Retinal pigment epithelial cell (primary cell): ENCODE data around the gene TSHZ1.

Source experiments
- DNase-seq: peaks from one replicate; pipeline ENCODE4 v3.0.0-alpha.2; 2010; ENCODE audit warnings: low read depth
- H3K4me3 ChIP-seq: 2 replicates; pipeline ENCODE4 v1.5.1; 2011; ENCODE audit warnings: mild to moderate bottlenecking, low read length, control low read depth, moderate library complexity
- CTCF ChIP-seq: conservative IDR thresholded peaks from 2 replicates; pipeline ENCODE4 v1.5.1; 2011; ENCODE audit warnings: low read depth, low read length, control low read depth, inconsistent platforms

Gene TSHZ1

GRCh38 chr18:75199327-75199726, 11.3 kb upstream of the TSHZ1 start:
- no peak overlapping the region for H3K4me3 ChIP-seq
- DNase-seq: no peak
- no peak for TF ChIP-seq CTCF

GRCh38 chr18:75200071-75200470, 10.5 kb upstream of the TSHZ1 start:
- no peak overlapping the region for H3K4me3 ChIP-seq
- DNase-seq: no peak
- TF ChIP-seq CTCF: no peak

GRCh38 chr18:75200605-75201280, 9.9 kb upstream of the TSHZ1 start:
- TF ChIP-seq CTCF: no peak
- H3K4me3 ChIP-seq: no peak overlapping the region
- no peak for DNase-seq

GRCh38 chr18:75201282-75202270, 9.0 kb upstream of the TSHZ1 start:
- TF ChIP-seq CTCF: no peak
- no peak overlapping the region for H3K4me3 ChIP-seq
- no peak for DNase-seq

GRCh38 chr18:75202696-75203365, 7.8 kb upstream of the TSHZ1 start:
- TF ChIP-seq CTCF: no peak
- DNase-seq: no peak
- no peak overlapping the region for H3K4me3 ChIP-seq

- TF ChIP-seq CTCF: no peak
- no peak for DNase-seq
- H3K4me3 ChIP-seq: peak overlapping the region; percentile 50
Measured at GRCh38 chr18:75203416-75204268, 7.0 kb upstream of the TSHZ1 start.
